HPDE6-E6E7 (cell line): ENCODE measurements around the gene DENND1C.
A peak's percentile ranks its signal among the peaks of the same experiment; 100 is the strongest.

Experiments
- DNase-seq: peaks from one replicate; pipeline ENCODE4 v3.0.0; 2011; ENCODE audit warnings: missing footprints; ENCODE audit errors: extremely low spot score

DENND1C gene, protein sequence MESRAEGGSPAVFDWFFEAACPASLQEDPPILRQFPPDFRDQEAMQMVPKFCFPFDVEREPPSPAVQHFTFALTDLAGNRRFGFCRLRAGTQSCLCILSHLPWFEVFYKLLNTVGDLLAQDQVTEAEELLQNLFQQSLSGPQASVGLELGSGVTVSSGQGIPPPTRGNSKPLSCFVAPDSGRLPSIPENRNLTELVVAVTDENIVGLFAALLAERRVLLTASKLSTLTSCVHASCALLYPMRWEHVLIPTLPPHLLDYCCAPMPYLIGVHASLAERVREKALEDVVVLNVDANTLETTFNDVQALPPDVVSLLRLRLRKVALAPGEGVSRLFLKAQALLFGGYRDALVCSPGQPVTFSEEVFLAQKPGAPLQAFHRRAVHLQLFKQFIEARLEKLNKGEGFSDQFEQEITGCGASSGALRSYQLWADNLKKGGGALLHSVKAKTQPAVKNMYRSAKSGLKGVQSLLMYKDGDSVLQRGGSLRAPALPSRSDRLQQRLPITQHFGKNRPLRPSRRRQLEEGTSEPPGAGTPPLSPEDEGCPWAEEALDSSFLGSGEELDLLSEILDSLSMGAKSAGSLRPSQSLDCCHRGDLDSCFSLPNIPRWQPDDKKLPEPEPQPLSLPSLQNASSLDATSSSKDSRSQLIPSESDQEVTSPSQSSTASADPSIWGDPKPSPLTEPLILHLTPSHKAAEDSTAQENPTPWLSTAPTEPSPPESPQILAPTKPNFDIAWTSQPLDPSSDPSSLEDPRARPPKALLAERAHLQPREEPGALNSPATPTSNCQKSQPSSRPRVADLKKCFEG

DNA sequence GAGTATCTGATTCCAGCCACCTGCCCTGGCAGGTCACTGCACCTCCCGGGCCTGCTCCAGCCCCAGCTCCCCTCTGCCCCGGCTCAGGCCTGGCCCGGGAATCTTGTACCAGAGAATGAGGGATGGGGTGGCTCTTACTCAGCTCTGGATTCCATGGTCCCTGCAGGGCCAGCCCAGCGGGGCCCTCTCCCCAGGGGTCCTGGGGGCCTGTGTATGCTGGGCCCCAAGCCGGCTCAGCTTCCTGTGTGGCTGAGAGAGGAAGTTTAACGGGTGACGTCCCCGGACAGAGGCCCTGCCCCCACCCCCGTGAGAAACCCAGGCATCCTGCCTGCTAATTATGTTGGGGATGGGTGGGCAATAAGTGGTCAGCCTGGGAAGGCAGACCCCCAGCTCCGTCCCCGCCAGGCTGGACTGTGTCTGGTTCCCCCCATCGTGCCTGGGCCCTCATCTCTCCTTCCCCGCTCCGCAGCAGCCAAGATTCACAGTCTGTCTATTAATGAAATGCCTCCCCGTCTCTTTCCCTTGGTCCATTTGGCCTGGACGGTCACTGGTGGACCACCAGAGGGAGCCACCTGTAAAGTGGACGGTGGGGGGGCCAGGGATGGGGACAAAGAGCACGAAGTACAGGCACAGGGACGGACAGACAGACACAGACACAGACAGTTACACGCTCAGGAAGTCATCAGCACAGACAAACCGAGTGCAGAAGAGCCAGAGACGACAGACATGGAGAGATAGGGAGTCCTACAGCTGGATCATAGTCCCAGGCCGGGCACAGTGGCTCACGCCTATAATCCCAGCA is at the start of gene DENND1C:
TSS of gene DENND1C (minus strand) at position 247 of the 802 bp plus-strand sequence. CDS start at position 155, 92 bp downstream.
- no peak for DNase-seq

DNA sequence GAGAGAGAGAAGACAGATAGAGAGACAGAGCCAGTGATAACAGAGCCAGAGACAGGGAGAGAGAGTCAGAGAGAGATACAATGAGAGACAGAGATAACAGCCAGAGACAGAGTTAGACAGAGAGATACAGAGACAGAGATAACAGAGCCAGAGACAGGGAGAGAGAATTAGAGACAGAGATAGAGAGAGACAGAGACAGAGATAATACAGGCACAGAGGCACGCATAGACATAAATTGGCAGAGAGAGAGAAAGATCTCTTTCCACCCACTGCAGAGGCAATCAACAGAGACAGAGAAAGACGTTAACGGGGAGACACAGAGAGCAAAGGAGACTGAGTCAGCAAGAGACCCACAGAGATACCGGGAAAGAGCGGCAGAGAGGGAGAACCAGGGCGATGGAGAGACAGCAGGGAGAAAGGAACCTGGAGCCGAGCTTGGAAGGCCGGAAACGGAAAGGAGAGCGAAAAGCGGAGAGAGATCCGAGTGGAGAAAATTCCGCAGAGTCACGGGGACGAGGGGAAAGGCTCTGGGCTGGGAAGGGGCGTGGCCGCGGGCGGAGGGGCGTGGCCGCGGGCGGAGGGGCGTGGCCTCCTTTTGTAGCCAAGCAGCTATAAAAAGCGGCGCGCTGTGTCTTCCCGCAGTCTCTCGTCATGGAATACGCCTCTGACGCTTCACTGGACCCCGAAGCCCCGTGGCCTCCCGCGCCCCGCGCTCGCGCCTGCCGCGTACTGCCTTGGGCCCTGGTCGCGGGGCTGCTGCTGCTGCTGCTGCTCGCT is 49.0 kb upstream of the DENND1C start, which contains the start of gene TNFSF9:
TSS of gene TNFSF9 (plus strand) at position 641 of the 777 bp plus-strand sequence. CDS start at position 652, 11 bp downstream.
- DNase-seq = peak; percentile 82

DNA sequence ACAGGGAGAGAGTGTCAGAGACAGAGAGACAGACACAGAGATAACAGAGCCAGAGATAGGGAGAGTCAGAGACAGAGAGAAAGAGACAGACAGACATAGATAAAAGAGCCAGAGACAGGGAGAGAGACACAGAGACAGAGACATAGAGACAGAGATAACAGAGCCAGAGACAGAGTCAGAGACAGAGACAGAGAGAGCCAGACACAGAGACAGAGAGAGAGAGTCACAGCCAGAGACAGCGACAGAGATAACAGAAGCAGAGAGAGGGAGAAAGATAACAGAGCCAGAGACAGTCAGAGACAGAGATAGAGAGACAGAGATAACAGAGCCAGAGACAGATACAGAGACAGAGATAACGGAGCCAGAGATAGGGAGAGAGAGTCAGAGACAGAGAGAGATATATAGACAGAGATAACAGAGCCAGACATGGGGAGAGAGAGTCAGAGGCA is 48.4 kb upstream of the DENND1C start:
- no peak for DNase-seq

DNA sequence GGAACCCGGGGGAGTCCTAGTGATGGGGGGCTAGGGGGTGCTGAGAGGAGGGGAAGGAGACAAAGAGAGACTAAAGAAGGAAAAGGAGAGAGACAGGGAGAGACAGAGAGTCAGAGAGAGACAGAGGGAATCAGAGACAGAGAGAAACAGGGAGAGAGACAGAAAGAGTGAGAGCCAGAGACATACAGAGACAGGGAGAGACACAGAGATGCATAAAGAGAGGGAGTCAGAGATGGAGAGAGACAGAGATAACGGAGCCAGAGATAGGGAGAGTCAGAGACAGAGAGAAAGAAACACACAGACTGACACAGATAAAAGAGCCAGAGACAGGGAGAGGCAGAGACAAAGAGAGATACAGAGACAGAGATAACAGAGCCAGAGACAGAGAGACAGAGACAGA is 47.8 kb upstream of the DENND1C start:
- no peak for DNase-seq

DNA sequence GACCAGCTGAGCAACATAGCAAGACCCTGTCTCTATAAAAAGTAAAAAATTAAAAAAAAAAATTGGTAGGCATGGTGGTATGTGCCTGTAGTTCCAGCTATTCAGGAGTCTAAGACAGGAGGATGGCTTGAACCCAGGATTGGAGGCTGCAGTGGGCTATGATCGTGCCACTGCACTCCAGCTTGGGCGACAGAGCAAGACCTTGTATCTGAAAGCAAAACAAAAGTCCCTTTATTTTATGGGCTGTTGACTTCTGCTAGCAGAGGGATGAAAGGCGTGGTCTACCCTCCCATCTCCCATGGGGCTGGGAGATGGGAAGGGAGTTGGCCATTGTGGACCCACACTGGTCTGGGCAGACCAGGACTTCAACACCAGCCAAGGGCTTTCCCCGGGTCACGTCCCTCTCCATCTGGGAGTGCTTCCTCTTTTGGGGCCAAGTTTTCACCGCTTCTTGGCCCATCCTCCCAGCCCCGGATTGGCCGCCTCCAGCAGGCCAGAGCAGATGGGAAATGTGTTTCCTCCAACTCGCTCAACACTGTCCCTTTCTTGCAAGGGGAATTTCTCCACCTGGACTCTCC is 47.0 kb upstream of the DENND1C start:
- no peak for DNase-seq

DNA sequence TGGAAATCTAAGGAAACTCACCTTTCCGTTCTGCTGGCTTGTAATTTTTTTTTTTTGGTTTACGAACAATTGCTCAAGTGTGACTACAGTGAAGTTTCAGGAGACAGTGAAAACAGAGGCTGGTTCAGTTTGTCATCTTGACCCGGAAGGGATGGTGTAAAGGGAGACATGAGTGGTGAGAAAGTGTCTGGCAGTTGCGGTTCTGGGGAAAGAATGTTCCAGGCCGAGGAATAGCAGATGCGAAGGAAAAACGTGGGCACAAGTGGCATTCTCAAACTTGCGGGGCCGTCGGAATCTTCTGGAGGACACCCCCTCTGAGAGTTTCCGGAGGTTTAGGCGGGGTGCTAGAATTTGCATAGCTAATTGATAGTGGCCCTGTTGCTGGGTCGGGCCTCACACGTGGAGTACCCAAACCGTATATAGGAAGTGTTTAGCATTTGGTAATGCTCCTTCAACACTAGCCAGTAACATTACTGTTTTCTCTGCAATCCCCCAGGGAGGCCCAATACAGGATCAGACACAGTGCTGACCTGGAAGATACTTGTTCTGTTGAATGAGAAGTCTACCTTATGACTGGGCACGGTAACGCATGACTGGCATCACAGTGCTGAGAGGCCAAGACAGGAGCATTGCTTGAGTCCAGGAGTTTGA is 46.4 kb upstream of the DENND1C start:
- no peak for DNase-seq

DNA sequence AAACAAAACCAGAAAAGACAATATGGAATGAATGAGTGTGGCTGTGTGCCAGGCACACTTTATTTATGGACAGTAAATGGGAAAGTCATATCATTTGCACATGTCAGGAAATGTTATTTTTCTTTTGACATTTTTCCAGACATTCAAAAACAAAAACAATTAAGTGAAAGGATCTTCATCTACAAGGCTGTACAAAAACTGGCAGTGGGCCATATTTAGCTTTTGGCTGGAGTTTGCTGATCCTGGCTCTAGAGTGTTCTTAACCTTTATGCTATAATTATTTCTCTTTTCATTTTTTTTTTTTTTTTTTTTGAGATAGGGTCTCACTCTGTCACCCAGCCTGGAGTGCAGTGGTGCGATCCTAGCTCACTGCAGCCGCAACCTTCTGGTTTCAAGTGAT is 42.7 kb upstream of the DENND1C start:
- no peak for DNase-seq

DNA sequence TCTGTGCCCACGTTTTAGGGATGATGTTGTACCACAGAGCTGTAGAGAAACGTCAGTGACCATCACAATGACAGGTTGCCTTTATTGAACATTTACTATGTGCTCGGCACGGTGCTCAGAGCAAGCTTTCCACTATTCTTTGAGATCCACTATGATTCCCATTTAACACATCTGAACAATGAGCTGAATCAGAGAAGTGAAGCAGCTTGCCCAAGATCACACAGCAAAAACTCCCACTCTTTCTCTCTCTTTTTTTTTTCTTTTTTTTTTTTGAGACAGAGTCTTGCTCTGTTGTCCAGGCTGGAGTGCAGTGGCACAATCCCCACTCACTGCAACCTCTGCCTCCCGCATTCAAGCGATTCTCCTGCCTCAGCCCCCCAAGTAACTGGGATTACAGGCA is 41.1 kb upstream of the DENND1C start:
- no peak for DNase-seq

DNA sequence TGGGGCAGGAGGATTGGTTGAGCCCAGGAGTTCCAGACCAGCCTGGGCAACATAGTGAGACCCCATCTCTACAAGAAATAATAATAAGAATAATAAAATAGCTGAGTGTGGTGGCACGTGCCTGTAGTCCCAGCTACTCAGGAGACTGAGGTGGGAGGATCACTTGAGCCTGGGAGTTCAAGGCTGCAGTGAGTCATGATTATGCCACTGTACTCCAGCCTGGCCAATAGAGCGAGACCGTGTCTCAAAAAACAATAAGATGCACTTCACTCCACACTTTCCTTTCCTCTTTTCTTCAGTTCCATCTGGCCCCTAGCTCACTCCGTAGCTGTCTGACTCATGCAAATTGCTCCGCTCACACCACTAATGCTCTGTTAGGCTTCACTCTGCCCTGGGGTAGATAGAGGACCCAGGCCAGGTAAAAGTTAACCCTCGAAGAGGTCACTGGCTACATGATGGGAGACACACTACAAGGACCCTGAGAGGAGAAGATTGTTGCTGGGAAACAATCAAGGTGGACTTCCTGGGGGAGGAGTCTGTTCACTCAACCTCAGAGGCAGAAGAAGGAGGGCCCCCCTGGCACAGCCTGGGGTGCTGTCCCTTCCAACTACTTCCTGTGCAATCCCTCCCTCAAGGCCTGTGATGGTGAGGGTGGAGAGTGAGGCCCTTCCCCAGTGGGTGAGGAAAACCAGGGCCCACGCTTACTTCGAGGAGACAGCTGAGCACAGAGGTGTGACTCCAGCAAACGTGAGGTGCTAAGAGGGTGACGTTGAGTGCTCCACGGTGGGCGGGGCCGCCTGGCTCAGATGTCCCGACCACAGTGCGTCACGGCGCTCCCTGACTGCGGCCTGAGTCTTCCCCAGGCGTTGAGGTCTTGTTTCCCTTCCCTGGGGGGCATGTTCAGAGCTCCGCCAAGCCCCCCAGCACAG is 40.4 kb upstream of the DENND1C start:
- no peak for DNase-seq

DNA sequence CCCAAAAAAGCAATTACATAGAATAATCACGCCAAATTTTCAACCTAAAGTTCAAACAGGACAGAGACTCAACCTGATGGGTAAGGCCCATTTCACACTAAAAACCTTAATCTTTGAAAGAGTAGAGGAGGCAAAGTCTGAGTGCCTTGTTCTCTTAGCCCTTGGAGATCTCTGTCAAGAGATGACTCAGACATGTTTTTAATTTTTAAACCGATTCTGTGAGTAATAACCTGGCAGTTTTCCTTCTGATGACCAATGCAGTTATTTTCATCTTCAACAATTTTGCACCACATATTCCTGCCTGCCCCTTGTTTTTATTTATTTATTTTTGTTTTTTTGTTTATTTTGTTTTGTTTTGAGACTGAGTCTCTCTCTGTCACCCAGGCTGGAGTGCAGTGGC is 37.7 kb upstream of the DENND1C start:
- DNase-seq = peak; percentile 72

DNA sequence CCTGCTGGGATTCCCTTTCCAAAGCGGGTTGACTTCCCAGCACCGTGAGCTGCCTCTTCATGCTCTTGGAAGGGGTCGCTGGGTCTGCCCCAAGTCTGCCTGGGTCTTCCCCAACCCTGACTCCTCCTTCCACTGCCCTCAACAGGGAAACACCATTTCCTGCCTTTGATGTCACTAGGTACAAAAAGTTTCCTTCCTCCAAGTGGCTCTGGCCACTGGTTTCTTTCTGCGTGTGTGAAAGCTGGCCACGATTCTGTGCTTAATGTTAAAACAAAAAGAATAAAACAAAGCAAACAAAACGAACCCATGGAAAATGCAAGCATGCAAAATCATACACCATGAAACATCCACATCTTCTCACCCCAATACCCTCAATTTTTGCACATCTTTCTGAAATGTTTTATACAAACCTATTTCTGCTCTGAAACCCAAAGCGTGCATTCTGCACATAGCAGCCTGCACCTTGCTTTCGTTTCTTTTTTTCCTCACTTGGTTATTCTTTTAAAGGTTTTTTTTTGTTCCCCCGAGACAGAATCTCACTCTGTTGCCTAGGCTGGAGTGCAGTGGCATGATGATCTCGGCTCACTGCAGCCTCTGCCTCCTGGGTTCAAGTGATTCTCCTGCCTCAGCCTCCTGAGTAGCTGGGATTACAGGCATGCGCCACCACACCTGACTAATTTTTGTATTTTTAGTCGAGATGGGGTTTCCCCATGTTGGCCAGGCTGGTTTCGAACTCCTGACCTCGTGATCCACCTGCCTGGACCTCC is 36.7 kb upstream of the DENND1C start:
- no peak for DNase-seq

DNA sequence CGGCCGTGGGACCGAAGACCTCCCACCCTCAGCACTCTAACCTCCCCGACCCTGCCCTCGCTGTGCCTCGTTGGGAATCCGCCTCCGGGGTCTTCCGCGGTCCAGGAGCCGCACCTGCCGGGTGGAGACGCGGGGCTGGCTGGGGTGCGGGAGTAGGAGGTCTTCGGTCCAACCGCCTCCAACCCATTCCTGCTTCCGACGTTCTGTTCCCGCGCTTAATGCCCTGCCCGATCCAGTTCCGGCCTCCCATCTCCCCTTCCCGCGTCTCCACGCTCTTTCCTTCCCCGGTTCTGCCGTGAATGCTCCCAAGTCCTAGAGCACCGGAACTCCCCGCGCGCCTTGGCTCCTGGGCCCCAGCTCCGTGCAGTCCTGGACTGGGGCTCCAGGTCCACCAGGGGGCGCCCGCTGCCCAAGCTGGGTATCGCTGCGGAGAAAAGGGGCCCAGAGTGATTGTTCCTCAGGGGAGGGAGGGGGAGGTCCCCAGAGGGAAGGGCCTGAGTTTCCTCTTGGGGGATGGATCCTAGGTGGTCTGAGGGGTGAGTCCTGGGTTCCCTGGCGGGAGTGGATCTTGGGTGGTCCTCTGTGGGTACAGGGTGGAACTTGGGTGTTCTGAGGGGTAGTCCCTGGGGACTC is 35.2 kb upstream of the DENND1C start:
- peak; percentile 80 for DNase-seq

DNA sequence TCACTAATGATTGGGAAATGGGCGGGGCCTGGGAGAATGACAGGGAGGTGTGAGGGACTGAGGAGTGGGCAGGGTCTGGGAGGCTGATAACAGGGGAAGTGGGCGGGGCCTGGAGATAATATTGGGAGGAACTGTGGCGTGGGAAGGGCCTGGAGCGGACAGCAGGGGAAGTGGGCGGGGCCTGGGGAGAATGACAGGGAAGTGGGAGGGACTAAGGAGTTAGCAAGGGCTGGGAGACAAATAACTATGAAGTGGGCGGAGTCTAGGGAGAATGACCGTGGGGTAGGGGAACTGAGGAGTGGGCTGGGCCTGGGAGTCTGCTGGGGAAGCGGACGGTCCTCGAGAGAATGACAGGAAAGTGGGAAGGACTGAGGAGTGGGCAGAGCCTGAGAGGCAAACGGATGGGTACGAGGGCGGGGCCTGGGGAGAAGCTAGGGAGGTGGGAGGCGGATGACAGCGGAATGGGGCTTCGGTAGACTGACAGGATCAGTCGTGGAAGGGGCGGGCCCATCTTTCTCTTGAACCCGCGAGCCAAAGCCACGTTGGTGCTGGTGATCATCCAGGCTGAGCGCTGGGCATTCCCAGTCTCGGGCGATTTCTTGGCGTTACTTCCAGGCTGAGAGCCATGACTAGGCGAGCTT is 34.6 kb upstream of the DENND1C start:
- DNase-seq = peak; percentile 88

DNA sequence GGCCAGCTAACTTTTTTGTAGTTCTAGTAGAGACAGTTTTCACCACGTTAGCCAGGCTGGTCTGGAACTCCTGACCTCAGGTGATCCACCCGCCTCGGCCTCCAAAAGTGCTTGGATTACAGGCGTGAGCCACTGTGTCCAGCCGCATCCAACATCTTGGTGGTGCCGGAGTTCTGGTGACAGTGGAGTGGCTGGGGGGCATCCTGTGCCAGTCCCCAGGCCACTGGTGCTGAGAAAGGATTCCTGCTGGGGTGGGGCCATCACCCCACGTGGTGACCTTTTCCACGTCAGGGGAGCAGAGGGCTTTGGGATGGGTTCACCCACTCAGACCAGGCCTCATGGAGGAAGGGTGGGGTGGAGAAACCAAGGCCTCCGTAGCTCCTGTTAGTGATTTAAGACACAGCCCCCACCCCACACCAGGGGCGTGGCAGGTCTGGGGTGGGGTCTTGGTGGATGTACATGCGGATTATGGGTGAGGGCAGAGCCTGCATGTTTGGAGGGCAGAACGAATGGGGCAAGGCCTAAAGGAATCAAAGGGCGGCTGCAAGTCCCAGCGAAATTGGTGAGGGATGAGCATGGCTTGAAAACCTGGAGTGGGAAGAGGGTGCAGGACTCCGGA is 33.4 kb upstream of the DENND1C start:
- DNase-seq = no peak

DNA sequence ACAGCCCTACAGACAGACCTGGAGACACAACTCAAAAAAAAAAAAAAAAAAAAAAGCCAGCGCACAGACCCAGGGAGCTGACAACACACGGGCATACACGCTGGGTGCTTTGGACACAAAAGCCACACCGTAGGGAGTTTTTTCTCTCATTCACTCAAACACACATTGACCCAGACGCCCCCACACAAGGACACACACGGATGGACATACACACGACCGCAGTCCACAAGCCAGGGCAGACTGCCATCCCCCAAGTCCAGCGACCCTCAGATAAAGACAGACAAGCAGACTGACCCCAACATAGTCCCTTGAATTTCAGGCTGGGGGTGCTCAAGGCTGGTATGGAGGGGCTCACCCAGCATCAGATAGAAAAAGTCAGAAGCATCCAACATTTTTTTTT is 32.5 kb upstream of the DENND1C start:
- DNase-seq = no peak

DNA sequence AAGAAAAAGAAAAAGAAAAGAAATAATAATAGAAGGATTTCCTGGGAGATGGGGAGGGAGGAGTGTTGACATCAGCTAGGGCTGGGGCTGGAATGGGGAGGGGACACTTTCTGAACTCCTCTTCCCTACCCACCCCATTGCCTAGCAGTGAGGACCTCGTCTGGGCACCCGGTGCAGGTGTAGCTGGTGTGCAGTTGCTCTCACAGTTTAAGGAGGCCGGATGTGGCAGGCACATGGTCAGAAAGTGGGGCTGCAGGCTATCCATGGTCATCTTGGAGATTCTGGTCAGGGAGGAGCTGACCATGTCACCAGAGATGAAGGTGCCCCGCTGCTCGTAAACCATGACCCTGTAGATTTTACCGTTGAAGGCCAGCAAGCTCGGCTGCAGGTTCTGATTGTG is 29.0 kb upstream of the DENND1C start:
- DNase-seq = no peak
